Measurements from ENCODE around the gene PIAS1. TPM values are rescaled to one million over a fixed set of nuclear protein-coding genes. Genes with fewer than 3 reads are reported as not detected.

PIAS1 gene
- polyA plus RNA-seq, 2 of the 4 experiments (the other 2 are of a cell fraction) = 23.2 to 49.5 TPM

GRCh38 chr15:68080334-68080733 is 26.2 kb downstream of the PIAS1 start:
- POLR2A ChIA-PET = no interaction called here
- WGBS (ENCODE audit: missing lambda C conversion rate) = 84% methylated on average over 1 of the region's 1 CpG
- no peaks in the 10 kb centered on the region for H3K9me3 ChIP-seq
- TF ChIP-seq ZSCAN20 (CRISPR knock-in tag; IDR thresholded peaks at IDR 0.05) = no peak
- no peak for TF ChIP-seq MAX (IDR thresholded peaks at IDR 0.05)
- TF ChIP-seq HOXB5 (CRISPR knock-in tag; IDR thresholded peaks at IDR 0.05) = no peak
- no peak for TF ChIP-seq CEBPB (IDR thresholded peaks at IDR 0.05)
- TF ChIP-seq NR3C1 (IDR thresholded peaks at IDR 0.05) = no peak
- no peak overlapping the region for H3K27ac ChIP-seq
- no peak for DNase-seq (ENCODE audit: low read depth in 1 of 2, low spot score in 1 of 2)
- H3K4me1 ChIP-seq = peaks cover 26% of the 10 kb centered on the region; the same call in 1 of the 3 replicates
- no peak for FAIRE-seq
- no peak for ATAC-seq
- CTCF ChIA-PET = interaction anchor here (1.4 to 1.6 kb wide), 2 partner anchors 13 to 26 kb away, joined by 3 to 4 read pairs; partner anchors contain the start of gene PIAS1
- no peak overlapping the region for H3K4me3 ChIP-seq
- H3K4me2 ChIP-seq = no peak overlapping the region

- Histone ChIP-seq H3K9me3 (no peaks in the 10 kb centered on the region), H3K4me3 (no peak overlapping the region), H3K4me1 (peaks cover 26% of the 10 kb centered on the region; the same call in 1 of the 3 replicates), H3K4me2 (no peak overlapping the region), H3K27ac (no peak overlapping the region)
- DNase-seq (ENCODE audit: low read depth in 1 of 2, low spot score in 1 of 2) (no peak), FAIRE-seq (peak; percentile 80), ATAC-seq (no peak)
- WGBS (ENCODE audit: missing lambda C conversion rate) = 83% methylated on average over 3 of the region's 3 CpGs
- no peak for TF ChIP-seq RARB (CRISPR knock-in tag; IDR thresholded peaks at IDR 0.05)
- TF ChIP-seq EHMT2 (IDR thresholded peaks at IDR 0.05; ENCODE audit: low read depth) = no peak
- TF ChIP-seq GATA3 (IDR thresholded peaks at IDR 0.05; ENCODE audit: borderline replicate concordance) = no peak
- TF ChIP-seq POLR2AphosphoS2 (conservative IDR thresholded peaks at IDR 0.05; ENCODE audit: low read length) = no peak
- ChIA-PET POLR2A (no interaction called here), CTCF (interaction anchor here (1.4 to 1.6 kb wide), 2 partner anchors 12 to 26 kb away, joined by 3 to 4 read pairs; partner anchors contain the start of gene PIAS1)
Observed at GRCh38 chr15:68080783-68081182, 26.7 kb downstream of the PIAS1 start.

- no peak overlapping the region for H3K27ac ChIP-seq
- ATAC-seq = no peak
- FAIRE-seq = no peak
- 85% methylated on average over 4 of the region's 4 CpGs for WGBS (ENCODE audit: missing lambda C conversion rate)
- ChIA-PET POLR2A (no interaction called here), CTCF (interaction anchor here (1.6 to 2.6 kb wide), 2 partner anchors 11 to 219 kb away, joined by 3 to 9 read pairs; no protein-coding TSS in a partner anchor)
- H3K4me1 ChIP-seq = peaks cover 26% of the 10 kb centered on the region; the same call in 1 of the 3 replicates
- no peak for TF ChIP-seq ELK1 (IDR thresholded peaks at IDR 0.05; ENCODE audit: low read depth, low read length)
- TF ChIP-seq HOXB13 (CRISPR knock-in tag; IDR thresholded peaks at IDR 0.05; ENCODE audit: low read depth) = no peak
- no peak for TF ChIP-seq JUNB (IDR thresholded peaks at IDR 0.05)
- no peak for TF ChIP-seq FOXS1 (CRISPR knock-in tag; IDR thresholded peaks at IDR 0.05)
- no peak for TF ChIP-seq HDAC2 (IDR thresholded peaks at IDR 0.05)
- TF ChIP-seq HOXA7 (CRISPR knock-in tag; IDR thresholded peaks at IDR 0.05) = no peak
- no peak for TF ChIP-seq GATA3 (IDR thresholded peaks at IDR 0.05; ENCODE audit: borderline replicate concordance)
- no peak for TF ChIP-seq SMC3 (IDR thresholded peaks at IDR 0.05)
- TF ChIP-seq KDM1A (IDR thresholded peaks at IDR 0.05; ENCODE audit: low read depth) = no peak
- no peak for TF ChIP-seq NR3C1 (IDR thresholded peaks at IDR 0.05)
- no peak for TF ChIP-seq CHD2 (IDR thresholded peaks at IDR 0.05; ENCODE audit: low read length, partially characterized antibody)
- TF ChIP-seq ZNF302 (CRISPR knock-in tag; IDR thresholded peaks at IDR 0.05) = no peak
- no peak for TF ChIP-seq EHF (CRISPR knock-in tag; IDR thresholded peaks at IDR 0.05)
- TF ChIP-seq POLR2AphosphoS2 (conservative IDR thresholded peaks at IDR 0.05; ENCODE audit: low read length) = no peak
- TF ChIP-seq SREBF2 (IDR thresholded peaks at IDR 0.05) = no peak
- TF ChIP-seq PBX3 (IDR thresholded peaks at IDR 0.05) = no peak
- TF ChIP-seq HMGXB4 (CRISPR knock-in tag; IDR thresholded peaks at IDR 0.05; ENCODE audit: borderline replicate concordance) = no peak
- TF ChIP-seq BHLHE40 (IDR thresholded peaks at IDR 0.05; ENCODE audit: low read depth, low read length) = no peak
- TF ChIP-seq MYC (IDR thresholded peaks at IDR 0.05; ENCODE audit: borderline replicate concordance, low read length) = no peak
- H3K9me3 ChIP-seq = no peaks in the 10 kb centered on the region
- H3K4me3 ChIP-seq = no peak overlapping the region
- no peak overlapping the region for H3K4me2 ChIP-seq
- no peak for DNase-seq (ENCODE audit: low read depth in 1 of 2, low spot score in 1 of 2)
Observed at GRCh38 chr15:68081869-68082505, 27.9 kb downstream of the PIAS1 start.
